Measurements from ENCODE around the gene RANBP9. TPM values are rescaled to one million over a fixed set of nuclear protein-coding genes. Genes with fewer than 3 reads are reported as not detected.

The RANBP9 gene
- total RNA-seq, 4 donors from 2014 or later: 26.2 to 49.5 (median 31.3) TPM

GRCh38 chr6:13682346-13682745 is 29.3 kb downstream of the RANBP9 start:
- H3K4me3 ChIP-seq: no peak overlapping the region
- H3K9me3 ChIP-seq: no peaks in the 10 kb centered on the region
- no peak for TF ChIP-seq POLR2A (IDR thresholded peaks at IDR 0.05)
- no peak for TF ChIP-seq CTCF (IDR thresholded peaks at IDR 0.05)
- no peaks in the 10 kb centered on the region for H3K4me1 ChIP-seq
- H3K27me3 ChIP-seq: no peaks in the 10 kb centered on the region
- H3K36me3 ChIP-seq: no peaks in the 10 kb centered on the region
- H3K27ac ChIP-seq: no peak overlapping the region
- no peak for DNase-seq

GRCh38 chr6:13681305-13682061 is 30.2 kb downstream of the RANBP9 start:
- DNase-seq: no peak
- Histone ChIP-seq H3K9me3 (no peaks in the 10 kb centered on the region), H3K36me3 (no peaks in the 10 kb centered on the region), H3K27me3 (no peaks in the 10 kb centered on the region), H3K27ac (no peak overlapping the region), H3K4me1 (no peaks in the 10 kb centered on the region), H3K4me3 (no peak overlapping the region)
- TF ChIP-seq CTCF (IDR thresholded peaks at IDR 0.05): no peak
- TF ChIP-seq POLR2A (IDR thresholded peaks at IDR 0.05): no peak

- no peak for TF ChIP-seq POLR2A (IDR thresholded peaks at IDR 0.05)
- TF ChIP-seq CTCF (IDR thresholded peaks at IDR 0.05): no peak
- no peaks in the 10 kb centered on the region for H3K9me3 ChIP-seq
- no peak overlapping the region for H3K27ac ChIP-seq
- no peaks in the 10 kb centered on the region for H3K4me1 ChIP-seq
- H3K4me3 ChIP-seq: no peak overlapping the region
- no peaks in the 10 kb centered on the region for H3K36me3 ChIP-seq
- no peaks in the 10 kb centered on the region for H3K27me3 ChIP-seq
- DNase-seq: no peak
These were observed 31.1 kb downstream of the RANBP9 start for GRCh38 chr6:13680448-13680968.

- H3K27ac ChIP-seq: no peak overlapping the region
- H3K36me3 ChIP-seq: no peaks in the 10 kb centered on the region
- DNase-seq: no peak
- no peak for TF ChIP-seq CTCF (IDR thresholded peaks at IDR 0.05)
- TF ChIP-seq POLR2A (IDR thresholded peaks at IDR 0.05): no peak
- no peaks in the 10 kb centered on the region for H3K27me3 ChIP-seq
- H3K4me1 ChIP-seq: no peaks in the 10 kb centered on the region
- no peak overlapping the region for H3K4me3 ChIP-seq
- H3K9me3 ChIP-seq: no peaks in the 10 kb centered on the region
These were observed 31.6 kb downstream of the RANBP9 start for GRCh38 chr6:13679996-13680395.

GRCh38 chr6:13678255-13678983 is 33.2 kb downstream of the RANBP9 start:
- Histone ChIP-seq H3K27ac (no peak overlapping the region), H3K36me3 (no peaks in the 10 kb centered on the region), H3K4me1 (no peaks in the 10 kb centered on the region), H3K9me3 (no peaks in the 10 kb centered on the region), H3K4me3 (no peak overlapping the region), H3K27me3 (no peaks in the 10 kb centered on the region)
- TF ChIP-seq CTCF (IDR thresholded peaks at IDR 0.05) (no peak), POLR2A (IDR thresholded peaks at IDR 0.05) (no peak)
- no peak for DNase-seq
